Measurements from ENCODE around the gene HIP1. TPM values are rescaled to one million over a fixed set of nuclear protein-coding genes. Genes with fewer than 3 reads are reported as not detected.
A peak's percentile ranks its signal among the peaks of the same experiment; 100 is the strongest.

The HIP1 gene
- total and polyA plus RNA-seq, 2 of the 4 experiments (the other 2 are of a cell fraction): 6.8 to 10.0 TPM

- TF ChIP-seq SMC3 (IDR thresholded peaks at IDR 0.05; ENCODE audit: low read depth, low read length): no peak
- TF ChIP-seq MAFK (IDR thresholded peaks at IDR 0.05; ENCODE audit: low read depth, low read length): no peak
- TF ChIP-seq MAZ (IDR thresholded peaks at IDR 0.05; ENCODE audit: borderline replicate concordance, low read depth, low read length): no peak
- TF ChIP-seq, protein P1, sequence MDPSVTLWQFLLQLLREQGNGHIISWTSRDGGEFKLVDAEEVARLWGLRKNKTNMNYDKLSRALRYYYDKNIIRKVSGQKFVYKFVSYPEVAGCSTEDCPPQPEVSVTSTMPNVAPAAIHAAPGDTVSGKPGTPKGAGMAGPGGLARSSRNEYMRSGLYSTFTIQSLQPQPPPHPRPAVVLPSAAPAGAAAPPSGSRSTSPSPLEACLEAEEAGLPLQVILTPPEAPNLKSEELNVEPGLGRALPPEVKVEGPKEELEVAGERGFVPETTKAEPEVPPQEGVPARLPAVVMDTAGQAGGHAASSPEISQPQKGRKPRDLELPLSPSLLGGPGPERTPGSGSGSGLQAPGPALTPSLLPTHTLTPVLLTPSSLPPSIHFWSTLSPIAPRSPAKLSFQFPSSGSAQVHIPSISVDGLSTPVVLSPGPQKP (IDR thresholded peaks at IDR 0.05; ENCODE audit: borderline replicate concordance, low read depth, low read length): no peak
- TF ChIP-seq RAD21 (IDR thresholded peaks at IDR 0.05; ENCODE audit: low read length): no peak
- H3K36me3 ChIP-seq (ENCODE audit: control insufficient read depth, insufficient read depth, low read length): no peaks in the 10 kb centered on the region
- H2AK5ac ChIP-seq (ENCODE audit: low read depth, low read length): peak overlapping the region; percentile 83
- ChIA-PET POLR2A (ENCODE audit: unreplicated experiment) (no interaction called here), CTCF (interaction anchor here (0.6 kb wide), 1 partner anchor 17 kb away, joined by 3 read pairs; no protein-coding TSS in a partner anchor)
- no peak overlapping the region for H4K5ac ChIP-seq (ENCODE audit: low read depth, low read length)
- no peak for DNase-seq
- H2BK15ac ChIP-seq (ENCODE audit: low read depth, low read length): no peak overlapping the region; the same call in 2 of the 3 replicates
- H3K23ac ChIP-seq (ENCODE audit: low read depth, low read length): no peak overlapping the region
- no peak overlapping the region for H2BK5ac ChIP-seq (ENCODE audit: low read depth, low read length, poor library complexity, severe bottlenecking)
- no peak overlapping the region for H2AK9ac ChIP-seq (replicated peaks; ENCODE audit: low read depth, low read length, poor library complexity)
- in situ Hi-C loops (cut with MboI; ENCODE audit: low sequenced_read_pairs) (no loop called here), dilution Hi-C loops (cut with HindIII; ENCODE audit: low sequenced_read_pairs, unreplicated experiment) (no loop called here), intact Hi-C loops (cut with micrococcal nuclease) (no loop called here)
- no peak overlapping the region for H3K4me2 ChIP-seq (ENCODE audit: low read depth, low read length)
- 0 out of 2 replicates have a peak overlapping the region, but pooled peaks have one; percentile 23 for H2BK120ac ChIP-seq (ENCODE audit: low read depth, low read length)
- no peak overlapping the region for H3K18ac ChIP-seq (ENCODE audit: low read depth, low read length)
- peaks cover 7% of the 10 kb centered on the region; the same call in 1 of the 2 replicates for H4K20me1 ChIP-seq (ENCODE audit: insufficient read depth, low read length)
- no peaks in the 10 kb centered on the region for H3K27me3 ChIP-seq (ENCODE audit: control insufficient read depth, insufficient read depth, low read length)
- no peak overlapping the region for H2AFZ ChIP-seq (replicated peaks; ENCODE audit: low read length, poor library complexity)
- H3K56ac ChIP-seq (ENCODE audit: extremely low read depth, insufficient read depth, low read length): no peak overlapping the region
- H2BK20ac ChIP-seq (ENCODE audit: low read depth, low read length): 0 out of 2 replicates have a peak overlapping the region, but pooled peaks have one; percentile 21
- peak overlapping the region; percentile 11 for H3K4ac ChIP-seq (ENCODE audit: low read depth, low read length)
- WGBS, 2 experiments (ENCODE audit: extremely low coverage in 2 of 2, insufficient read length in 1 of 2): 89% methylated on average over 1 of the region's 4 CpGs; no CpG with 5 or more reads in 1 of the 2 experiments
- peak overlapping the region; percentile 25 for H4K91ac ChIP-seq (ENCODE audit: insufficient read depth, low read depth, low read length)
- BruUV-seq (replicated peaks): no TSS peak
- H4K8ac ChIP-seq (ENCODE audit: low read depth in 2 of 2, low read length in 2 of 2): peak overlapping the region in 1 of 2 experiments; percentile 51; a peak in 1 of 4 replicates
- H3K9me3 ChIP-seq (ENCODE audit: control insufficient read depth, insufficient read depth, low read length): no peaks in the 10 kb centered on the region
- no peak for ATAC-seq (ENCODE audit: low read depth)
- peaks cover 4 to 56% of the 10 kb centered on the region in 2 experiments; a peak in 3 of 4 replicates for H3K79me1 ChIP-seq (ENCODE audit: low read depth in 1 of 2, low read length in 2 of 2)
- H3K9ac ChIP-seq (ENCODE audit: low read depth, low read length): no peak overlapping the region
- peaks cover 20% of the 10 kb centered on the region for H3K9me1 ChIP-seq (ENCODE audit: insufficient read depth, low read length)
- no peak overlapping the region for H3K4me3 ChIP-seq (ENCODE audit: insufficient read depth, low read depth, low read length)
- no peak overlapping the region for H3K27ac ChIP-seq (ENCODE audit: insufficient read depth, low read length)
- H3K4me1 ChIP-seq (ENCODE audit: control insufficient read depth, insufficient read depth, low read length): peaks cover 21% of the 10 kb centered on the region
- no peak overlapping the region for H3K14ac ChIP-seq (replicated peaks; ENCODE audit: low read depth, low read length)
Measured at GRCh38 chr7:75729851-75730274, 8.9 kb downstream of the HIP1 start.
